ENCODE results near the gene PSEN2.
"Not testable (repeated sequence)": the region's sequence is repeated elsewhere in the genome, so short reads cannot be mapped to it uniquely, and the experiment has no call there.

Gene PSEN2

DNA sequence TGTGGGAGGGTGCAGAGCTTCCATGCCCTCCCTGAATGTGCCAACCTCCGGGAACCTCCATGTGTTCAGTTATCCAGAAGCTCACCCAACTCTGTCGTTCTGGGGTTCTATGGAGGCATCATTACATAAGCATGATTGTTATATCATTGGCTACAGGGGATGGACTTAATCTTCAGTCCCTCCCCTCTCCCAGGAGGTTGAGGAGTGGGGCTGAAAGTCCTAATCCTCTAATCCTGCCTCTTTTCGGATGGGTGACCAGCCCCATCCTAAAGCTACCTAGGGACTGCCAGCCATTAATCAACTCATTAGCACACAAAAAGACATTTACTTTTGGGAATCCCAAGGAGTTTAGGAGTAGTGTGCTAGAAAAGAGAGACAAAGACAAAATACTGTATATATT lies 32.0 kb upstream of the PSEN2 start:
- TF ChIP-seq, protein P1, sequence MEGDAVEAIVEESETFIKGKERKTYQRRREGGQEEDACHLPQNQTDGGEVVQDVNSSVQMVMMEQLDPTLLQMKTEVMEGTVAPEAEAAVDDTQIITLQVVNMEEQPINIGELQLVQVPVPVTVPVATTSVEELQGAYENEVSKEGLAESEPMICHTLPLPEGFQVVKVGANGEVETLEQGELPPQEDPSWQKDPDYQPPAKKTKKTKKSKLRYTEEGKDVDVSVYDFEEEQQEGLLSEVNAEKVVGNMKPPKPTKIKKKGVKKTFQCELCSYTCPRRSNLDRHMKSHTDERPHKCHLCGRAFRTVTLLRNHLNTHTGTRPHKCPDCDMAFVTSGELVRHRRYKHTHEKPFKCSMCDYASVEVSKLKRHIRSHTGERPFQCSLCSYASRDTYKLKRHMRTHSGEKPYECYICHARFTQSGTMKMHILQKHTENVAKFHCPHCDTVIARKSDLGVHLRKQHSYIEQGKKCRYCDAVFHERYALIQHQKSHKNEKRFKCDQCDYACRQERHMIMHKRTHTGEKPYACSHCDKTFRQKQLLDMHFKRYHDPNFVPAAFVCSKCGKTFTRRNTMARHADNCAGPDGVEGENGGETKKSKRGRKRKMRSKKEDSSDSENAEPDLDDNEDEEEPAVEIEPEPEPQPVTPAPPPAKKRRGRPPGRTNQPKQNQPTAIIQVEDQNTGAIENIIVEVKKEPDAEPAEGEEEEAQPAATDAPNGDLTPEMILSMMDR (IDR thresholded peaks at IDR 0.05; ENCODE audit: borderline replicate concordance, insufficient read depth, low read depth, low read length): no peak
- H3K4me3 ChIP-seq (ENCODE audit: low read depth, low read length): no peak overlapping the region

DNA sequence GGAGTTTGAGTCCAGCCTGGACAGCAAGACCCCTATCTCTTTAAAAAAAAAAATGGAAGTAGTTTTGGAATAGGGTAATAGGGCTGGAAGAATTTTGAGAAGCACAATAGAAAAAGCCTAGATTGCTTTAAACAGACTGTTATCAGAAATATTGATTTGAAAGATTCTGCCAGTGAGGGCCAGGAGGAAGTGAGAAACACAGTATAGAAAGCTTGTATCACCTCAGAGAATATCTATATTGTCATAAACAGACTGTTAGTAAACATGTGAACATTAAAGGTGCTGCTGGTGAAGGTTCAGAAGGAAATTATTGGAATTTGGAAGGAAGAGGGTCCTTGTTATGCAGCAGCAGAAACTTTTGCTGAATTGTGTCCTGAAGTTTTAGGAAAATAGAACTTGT lies 24.8 kb upstream of the PSEN2 start:
- TF ChIP-seq, protein P1 (IDR thresholded peaks at IDR 0.05; ENCODE audit: borderline replicate concordance, insufficient read depth, low read depth, low read length): no peak

DNA sequence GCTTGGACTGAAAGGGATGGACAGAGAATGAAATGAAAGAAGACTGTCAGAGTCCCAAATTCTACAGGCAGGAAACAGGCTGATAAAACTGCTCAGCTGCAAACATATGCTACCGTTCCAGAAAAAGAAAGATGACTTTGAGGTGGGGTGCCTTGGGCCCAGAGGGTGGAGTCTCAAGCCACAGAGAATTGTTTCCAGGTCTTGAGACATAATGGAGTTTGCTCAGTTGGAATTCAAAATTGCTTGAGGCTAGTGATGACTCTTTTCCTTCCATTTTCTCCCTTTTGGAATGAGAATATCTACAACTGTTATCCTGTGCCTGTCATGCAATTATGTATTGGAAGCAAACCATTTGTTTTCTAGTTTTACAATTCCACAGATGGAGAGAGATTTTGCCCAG lies 23.6 kb upstream of the PSEN2 start:
- TF ChIP-seq, protein P1 (IDR thresholded peaks at IDR 0.05; ENCODE audit: borderline replicate concordance, insufficient read depth, low read depth, low read length): no peak

More for the DNA sequence above, 24.8 kb upstream of the PSEN2 start:
- H3K4me3 ChIP-seq (ENCODE audit: low read depth, low read length): no peak overlapping the region

DNA sequence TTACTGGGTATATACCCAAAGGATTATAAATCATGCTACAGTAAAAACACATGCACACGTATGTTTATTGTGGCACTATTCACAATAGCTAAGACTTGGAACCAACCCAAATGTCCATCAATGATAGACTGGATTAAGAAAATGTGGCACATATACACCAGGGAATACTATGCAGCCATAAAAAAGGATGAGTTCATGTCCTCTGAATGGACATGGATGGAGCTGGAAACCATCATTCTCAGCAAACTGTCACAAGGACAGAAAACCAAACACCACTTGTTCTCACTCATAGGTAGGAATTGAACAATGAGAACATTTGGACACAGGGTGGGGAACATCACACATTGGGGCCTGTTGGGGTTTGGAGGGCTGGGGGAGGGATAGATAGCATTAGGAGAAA lies 15.9 kb upstream of the PSEN2 start:
- not testable (repeated sequence) for H3K4me3 ChIP-seq (ENCODE audit: low read depth, low read length)

More for the DNA sequence above, 23.6 kb upstream of the PSEN2 start:
- no peak overlapping the region for H3K4me3 ChIP-seq (ENCODE audit: low read depth, low read length)

DNA sequence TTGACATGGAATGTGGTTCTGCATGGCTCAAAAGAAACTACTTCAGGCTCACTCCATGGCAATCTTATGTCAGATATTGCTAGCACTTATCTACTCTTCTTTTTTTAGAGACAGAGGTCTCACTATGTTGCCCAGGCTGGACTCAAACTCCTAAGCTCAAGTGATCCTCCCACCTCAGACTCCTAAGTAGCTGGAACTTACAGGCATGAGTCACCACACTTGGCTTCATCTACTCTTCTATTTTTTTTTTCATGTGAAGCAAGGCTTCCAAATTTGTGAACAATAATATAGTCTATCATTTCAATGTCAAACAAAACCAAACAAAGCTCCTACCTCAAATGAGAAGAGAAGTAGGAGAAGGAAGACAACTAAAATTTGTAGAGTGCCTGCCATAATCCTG lies 7.5 kb upstream of the PSEN2 start:
- no peak overlapping the region for H3K4me3 ChIP-seq (ENCODE audit: low read depth, low read length)
- TF ChIP-seq, protein P1 (IDR thresholded peaks at IDR 0.05; ENCODE audit: borderline replicate concordance, insufficient read depth, low read depth, low read length): no peak

DNA sequence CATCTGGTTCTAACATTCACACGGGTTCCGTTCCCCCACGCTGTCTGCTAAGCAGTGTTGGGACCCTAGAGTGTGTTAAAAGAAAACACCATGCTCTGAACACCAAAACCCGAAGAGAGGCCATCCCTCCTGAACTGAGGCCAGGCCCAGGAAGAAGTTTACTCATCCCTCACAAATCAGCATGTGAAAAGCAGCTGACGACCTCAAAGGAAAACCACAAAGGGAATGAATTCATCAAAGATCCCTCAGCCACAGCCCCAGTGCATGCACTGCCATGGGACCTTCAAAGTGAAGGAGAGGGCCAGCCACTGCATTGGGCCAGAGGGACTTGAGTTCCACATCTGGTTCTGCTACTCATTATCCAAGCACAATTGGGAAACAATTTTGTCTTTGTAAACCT lies 7.0 kb upstream of the PSEN2 start:
- TF ChIP-seq, protein P1 (IDR thresholded peaks at IDR 0.05; ENCODE audit: borderline replicate concordance, insufficient read depth, low read depth, low read length): no peak
- no peak overlapping the region for H3K4me3 ChIP-seq (ENCODE audit: low read depth, low read length)

DNA sequence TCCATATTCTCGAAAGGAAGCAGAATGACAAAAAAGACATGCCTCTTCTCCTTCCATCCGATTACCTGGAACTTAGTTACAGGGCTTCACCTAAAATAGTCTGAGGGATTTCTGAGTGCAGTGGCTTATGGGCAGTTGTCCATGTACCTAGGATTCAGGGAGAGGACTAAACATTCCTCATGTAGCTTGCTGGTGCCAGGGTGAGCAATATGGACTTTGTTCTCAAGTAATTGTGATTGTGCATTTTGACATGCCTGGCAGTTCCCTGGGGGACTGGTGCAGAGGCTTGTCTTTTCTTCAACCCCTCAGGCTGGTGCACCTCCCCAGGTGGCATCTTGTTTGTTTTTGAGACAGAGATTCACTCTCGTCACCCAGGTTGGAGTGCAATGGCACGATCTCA lies 6.1 kb upstream of the PSEN2 start:
- TF ChIP-seq, protein P1 (IDR thresholded peaks at IDR 0.05; ENCODE audit: borderline replicate concordance, insufficient read depth, low read depth, low read length): no peak
- H3K4me3 ChIP-seq (ENCODE audit: low read depth, low read length): no peak overlapping the region

DNA sequence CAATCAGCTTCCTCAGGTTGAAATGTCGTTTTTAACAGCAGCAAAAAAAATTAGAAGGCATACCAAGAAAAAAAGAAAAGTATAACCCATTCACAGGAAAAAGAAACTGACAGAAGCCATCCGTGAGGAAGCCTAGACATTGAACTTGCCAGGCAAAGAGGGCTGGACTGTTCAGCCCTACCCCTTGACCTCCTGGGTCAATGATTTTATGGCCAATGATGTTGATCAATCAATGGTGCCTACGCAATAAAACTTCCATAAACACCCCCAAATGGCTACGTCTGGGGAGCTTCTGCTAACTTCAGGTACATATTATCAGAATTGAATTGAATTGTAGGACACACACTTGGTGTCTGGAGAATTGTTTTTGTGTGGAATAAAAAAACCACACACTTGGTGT lies 4.8 kb upstream of the PSEN2 start:
- TF ChIP-seq, protein P1 (IDR thresholded peaks at IDR 0.05; ENCODE audit: borderline replicate concordance, insufficient read depth, low read depth, low read length): no peak
- H3K4me3 ChIP-seq (ENCODE audit: low read depth, low read length): no peak overlapping the region
